ENCODE data around the gene DAPK1.

The DAPK1 gene

DNA sequence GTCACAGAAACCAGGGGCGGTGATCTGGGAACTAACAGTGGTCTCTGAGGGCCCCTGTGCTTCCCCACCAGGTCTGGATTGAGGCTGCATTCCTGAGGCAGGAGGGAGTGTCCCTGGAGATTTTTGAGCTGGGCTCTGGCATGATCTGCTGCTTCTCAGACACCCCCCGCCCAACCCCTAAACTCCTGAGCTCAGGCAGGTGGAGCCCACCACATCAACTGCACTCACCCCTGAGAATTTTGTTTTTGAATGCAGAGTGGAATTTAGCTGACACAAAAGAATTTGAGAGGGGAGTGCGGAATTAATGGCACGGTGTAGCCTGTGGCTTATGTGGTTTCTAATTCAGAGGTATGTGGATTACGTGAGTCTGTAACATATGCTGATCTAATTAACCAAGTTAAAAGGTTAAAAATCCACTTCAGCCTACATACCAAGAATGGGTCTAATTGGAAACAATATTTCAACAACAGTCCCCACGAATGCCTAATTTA lies 204.3 kb downstream of the DAPK1 start:
- no peak for DNase-seq

DNA sequence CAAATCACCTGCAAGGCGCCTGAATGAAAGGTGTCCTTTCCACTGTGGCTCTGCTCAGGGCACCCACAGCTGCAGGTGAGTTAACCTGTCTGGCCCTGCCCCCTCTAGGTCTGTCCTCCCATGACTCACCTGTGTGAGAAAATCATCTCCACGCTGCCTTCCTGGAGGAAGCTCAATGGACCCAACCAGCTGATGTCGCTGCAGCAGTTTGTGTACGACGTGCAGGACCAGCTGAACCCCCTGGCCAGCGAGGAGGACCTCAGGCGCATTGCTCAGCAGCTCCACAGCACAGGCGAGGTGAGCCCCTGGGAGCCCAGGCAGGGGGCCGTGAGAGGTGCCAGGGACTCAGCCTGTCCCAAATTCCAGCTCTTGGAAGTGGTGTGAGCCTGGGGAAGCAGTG lies 205.3 kb downstream of the DAPK1 start:
- no peak for DNase-seq

DNA sequence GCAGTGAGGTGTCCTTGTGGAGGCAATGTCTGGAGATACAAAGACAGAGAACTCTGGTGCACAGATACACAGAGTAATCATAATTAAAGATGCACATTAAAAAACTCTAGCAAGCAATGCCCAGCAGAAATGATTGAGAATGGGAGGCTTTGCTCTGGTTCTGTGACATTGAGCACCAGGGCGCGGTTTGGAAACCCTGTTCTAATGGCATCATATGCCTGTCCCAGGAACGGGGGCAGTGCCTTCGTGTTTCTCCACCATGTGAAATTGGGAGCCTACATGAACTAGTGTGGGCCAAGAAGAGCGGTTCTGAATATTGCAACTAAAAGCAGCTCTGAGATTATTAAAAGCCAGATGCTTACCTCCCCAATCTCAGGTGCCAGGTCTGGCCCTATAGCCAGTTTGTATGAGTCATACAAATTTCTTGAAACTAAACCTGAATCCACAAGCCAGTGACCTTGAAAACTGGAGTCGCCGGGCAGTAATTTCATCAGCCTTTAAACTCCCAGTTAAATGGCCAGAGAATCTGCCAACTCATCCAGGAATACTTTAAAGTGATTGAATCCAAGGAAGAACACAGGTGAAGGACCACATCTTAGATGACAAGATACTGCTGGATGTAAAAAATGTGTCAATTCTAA lies 206.1 kb downstream of the DAPK1 start:
- DNase-seq, result no peak

DNA sequence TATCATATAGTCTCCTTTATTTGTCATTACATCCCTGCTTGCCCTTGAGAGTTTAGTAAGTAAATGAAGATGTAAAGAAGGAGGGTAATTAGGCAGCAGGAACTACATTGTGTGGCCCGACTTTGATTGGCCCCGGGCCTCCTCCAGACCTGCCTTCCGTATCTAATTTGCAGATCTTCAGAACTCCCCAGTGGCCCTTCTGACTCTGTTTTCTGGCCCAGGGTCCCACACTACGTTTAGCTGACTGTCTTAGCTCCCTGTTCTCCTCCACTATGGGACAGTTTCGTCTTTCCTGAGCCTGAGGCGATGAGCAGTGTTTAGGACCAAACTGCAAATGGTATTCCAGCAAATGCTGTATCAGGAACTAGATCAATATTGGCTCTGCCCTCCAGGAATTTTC lies 206.7 kb downstream of the DAPK1 start:
- no peak for DNase-seq

DNA sequence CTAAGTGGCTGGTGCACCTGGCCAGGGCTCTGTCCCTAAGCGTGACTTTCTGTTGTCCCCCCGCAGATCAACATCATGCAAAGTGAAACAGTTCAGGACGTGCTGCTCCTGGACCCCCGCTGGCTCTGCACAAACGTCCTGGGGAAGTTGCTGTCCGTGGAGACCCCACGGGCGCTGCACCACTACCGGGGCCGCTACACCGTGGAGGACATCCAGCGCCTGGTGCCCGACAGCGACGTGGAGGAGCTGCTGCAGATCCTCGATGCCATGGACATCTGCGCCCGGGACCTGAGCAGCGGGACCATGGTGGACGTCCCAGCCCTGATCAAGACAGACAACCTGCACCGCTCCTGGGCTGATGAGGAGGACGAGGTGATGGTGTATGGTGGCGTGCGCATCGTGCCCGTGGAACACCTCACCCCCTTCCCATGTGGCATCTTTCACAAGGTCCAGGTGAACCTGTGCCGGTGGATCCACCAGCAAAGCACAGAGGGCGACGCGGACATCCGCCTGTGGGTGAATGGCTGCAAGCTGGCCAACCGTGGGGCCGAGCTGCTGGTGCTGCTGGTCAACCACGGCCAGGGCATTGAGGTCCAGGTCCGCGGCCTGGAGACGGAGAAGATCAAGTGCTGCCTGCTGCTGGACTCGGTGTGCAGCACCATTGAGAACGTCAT lies 208.5 kb downstream of the DAPK1 start:
- DNase-seq, result no peak

DNA sequence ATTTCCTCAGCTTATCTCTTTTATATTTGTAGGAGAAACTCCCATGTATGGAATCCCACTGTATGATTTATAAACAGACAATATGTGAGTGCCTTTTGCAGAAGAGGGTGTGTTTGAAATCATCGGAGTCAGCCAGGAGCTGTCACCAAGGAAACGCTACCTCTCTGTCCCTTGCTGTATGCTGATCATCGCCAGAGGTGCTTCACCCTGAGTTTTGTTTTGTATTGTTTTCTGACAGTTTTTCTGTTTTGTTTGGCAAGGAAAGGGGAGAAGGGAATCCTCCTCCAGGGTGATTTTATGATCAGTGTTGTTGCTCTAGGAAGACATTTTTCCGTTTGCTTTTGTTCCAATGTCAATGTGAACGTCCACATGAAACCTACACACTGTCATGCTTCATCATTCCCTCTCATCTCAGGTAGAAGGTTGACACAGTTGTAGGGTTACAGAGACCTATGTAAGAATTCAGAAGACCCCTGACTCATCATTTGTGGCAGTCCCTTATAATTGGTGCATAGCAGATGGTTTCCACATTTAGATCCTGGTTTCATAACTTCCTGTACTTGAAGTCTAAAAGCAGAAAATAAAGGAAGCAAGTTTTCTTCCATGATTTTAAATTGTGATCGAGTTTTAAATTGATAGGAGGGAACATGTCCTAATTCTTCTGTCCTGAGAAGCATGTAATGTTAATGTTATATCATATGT lies 210.3 kb downstream of the DAPK1 start:
- DNase-seq, result no peak

DNA sequence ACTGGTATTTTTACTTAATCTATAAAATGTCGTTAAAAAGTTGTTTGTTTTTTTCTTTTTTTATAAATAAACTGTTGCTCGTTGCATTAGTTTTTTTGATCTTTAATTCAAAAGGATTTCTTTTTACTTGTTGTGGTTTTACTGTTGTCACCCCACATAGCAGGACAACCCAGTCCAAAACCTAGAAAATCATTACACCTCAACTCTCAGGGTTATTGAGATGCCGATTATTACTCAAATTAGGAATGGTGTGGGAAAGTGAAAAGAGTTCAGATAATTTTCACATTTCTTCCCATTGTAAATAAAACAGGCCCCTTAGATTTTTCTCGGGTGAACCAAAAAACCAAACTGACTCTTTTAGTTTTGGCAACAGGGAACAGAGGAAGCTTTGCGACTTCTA lies 210.9 kb downstream of the DAPK1 start:
- no peak for DNase-seq

DNA sequence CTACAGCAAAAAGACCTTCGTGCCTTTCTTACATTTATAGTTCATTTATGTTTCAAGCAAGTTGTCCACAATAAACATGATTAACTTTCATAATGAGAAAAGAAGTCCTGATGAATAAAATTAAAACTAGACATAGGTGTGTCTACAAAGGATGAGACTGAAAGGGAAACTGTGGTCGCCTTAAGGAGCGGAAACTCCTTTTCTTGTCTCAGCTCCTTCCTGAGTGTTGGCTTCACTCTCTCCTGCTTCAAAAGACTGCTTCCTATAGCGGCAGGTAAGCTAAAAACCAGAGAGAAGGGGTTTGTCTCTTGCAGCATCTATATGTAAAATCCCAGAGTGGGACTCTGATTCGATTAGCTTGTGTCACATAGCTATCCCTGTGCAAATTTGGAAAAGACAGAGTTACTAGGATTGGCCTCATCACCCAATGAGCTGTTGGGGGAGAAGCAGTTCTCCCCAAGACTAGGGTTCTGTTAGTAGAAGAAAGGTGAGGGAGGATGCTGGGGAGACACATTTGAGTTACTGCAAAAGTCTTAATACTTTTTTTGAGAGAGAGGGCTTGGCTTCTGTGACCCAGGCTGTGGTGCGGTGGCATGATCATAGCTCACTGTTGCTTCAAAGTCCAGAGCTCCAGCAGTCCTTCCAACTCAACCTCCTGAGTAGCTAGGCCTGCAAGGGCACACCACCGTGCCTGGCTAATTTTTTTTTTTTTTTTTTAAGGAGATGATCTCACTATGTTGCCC lies 211.5 kb downstream of the DAPK1 start:
- no peak for DNase-seq

DNA sequence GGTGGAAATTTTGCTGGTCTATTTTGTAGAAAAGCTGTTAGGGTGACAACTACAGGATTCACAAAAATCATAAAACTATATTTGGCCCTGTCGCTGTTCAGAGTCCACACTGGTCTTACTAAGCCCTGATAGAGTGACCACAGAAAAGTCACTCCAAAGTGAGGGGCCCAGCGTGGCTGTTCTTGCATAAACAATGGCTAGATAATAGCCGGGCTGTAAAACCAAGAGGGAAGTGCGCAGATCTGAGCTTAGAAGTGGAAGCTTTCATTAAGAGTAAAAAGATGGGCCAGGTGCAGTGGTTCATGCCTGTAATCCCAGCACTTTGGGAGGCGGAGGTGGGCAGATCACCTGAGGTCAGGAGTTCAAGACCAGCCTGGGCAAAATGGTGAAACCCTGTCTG lies 212.8 kb downstream of the DAPK1 start:
- DNase-seq, result no peak

DNA sequence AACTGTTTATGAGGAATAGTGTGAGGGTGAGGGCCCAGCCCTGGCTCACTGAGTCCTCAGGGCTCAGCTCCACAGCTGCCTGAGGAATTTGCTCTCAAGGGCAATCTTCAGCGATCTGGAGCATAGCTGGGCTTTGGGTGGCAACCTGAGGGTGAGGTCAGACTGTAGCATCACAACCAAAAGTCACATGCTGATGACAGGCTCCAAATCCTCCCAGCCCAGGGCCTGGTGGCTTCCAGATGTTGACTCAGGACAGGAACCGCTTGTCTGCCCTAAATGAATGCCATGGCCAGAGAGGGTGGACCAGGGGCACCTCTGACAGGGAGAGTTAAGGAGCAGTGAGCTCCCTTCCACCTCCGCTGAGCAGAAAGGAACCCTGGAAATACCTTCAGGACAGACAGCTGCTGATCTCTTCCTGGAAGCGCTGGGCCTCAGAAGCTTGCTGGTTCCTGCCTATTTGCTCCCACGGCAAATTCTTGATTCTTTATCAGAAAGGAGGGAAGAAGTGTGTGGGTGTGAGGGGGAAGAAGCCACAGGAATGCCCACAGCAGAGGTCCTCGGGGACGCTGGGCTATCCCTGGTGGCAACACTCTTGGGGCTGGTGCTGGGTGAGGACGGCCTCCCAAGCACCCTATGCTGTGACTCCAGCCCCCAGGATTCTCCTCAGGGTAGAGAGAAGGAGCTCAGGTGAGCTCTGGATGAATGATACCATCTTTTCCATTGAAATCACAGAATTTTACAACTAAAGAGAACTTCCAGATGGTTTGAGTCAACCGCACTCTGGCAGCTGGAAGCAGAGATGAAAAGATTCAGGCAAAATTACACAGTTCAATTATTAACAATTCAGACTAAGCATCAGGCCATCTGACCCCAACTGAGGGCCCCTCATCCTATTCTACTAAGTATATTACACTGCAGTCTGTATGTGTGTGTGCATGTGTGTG lies 214.5 kb downstream of the DAPK1 start:
- no peak for DNase-seq

DNA sequence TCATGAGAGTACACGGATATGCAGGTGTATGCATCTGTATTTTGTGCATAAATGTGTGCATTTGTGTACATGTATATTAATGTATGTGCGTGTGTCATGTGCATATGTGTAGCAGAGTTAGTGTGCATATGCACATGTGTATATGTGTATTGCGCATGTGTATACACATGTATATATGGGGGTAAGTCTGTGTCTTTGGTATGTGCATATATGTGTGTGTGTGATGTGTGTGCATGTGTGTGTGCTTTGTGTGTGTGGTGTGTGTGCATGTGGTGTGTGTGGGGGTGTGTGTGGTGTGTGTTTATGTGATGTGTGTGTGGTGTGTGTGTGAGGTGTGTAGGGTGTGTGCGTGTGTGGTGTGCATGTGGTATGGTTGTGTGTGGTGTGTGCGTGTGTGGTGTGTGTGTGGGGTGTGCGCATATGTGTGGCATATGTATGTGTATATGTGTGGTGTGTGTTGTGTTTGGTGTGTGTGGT lies 215.2 kb downstream of the DAPK1 start:
- no peak for DNase-seq

DNA sequence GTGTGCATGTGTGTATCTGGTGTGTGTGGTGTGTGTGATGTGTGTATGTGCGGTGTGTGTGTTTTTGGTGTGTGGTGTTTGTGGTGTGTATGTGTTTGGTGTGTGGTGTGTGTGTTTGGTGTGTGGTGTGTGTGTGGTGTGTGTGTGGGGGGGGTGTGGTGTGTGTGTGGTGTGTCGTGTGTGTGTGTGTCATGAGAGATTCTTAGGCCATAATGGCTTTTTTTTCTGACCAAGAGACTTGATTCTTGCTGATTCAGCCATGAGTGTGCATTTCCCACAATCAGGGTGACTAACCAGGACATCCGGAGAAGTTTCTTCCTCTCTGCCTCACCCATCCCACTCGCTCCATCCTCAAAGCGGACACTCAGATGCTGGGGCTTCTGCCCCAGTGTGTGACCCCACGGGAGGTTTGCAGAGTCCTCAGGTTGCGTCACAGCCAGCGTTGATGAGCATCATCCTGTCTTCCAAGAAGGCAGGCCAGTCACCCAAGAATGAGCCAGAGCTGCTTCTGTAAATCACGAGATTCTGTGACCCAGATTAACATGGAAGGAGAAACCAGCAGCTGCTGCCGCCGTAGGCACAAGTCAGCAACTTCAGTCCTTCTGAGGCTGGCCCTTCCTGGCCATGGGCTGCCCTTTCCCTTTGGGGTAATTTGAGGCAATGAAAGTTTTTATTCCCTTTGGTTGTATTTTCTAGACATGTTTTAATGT lies 215.8 kb downstream of the DAPK1 start:
- DNase-seq, result no peak

DNA sequence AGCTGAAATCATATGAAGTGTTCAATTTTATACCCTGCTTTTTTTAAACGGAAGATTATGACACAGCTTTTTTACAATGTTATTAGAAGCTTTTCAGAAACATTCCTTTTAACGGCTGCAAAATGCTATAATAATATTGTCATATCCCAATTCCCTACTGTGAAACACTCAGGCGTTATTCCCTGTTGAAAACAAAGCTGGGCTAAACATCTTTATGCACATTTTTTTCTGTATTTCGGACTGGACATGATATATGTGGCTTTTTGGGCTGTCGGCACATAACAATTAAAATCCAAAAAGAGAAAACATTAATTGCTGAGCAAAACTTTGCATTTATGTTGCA lies 216.3 kb downstream of the DAPK1 start:
- no peak for DNase-seq

DNA sequence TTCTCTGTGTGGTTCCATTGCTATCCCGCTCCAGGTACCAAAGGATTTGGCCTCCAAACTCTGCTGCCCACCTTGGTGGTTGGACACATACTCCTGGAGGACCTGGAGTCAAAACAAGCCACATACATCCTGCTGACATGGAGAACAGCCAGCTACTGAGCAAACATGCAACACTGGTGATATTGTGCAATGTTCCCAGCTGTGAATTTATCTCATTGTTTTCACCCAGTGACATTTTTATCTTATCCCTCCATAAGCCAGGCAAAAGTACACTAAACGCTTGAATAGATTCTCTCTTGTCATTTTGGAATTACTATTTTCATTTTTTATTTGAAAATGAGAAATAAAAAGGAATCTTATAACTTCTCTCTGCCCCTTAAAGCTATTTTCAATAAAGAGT lies 217.2 kb downstream of the DAPK1 start:
- DNase-seq, result no peak

DNA sequence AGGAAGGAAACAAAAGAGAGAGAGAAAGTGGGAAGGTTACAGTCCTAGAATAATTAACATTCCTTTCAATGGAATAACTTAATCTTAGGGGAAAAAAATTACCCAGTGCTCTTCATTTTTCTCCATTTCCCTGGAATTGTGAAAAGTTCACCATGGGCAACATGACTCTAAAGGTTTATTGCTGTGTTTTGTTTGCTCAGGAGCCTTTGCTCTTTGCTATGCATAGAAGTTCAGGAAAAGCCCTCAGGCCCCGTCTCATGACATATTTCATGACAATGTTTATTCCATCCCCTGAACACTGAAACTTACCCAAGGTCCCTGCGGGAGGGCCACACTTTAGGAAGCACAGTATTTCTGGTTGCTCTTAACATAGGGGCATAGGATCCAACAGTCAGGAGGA lies 218.5 kb downstream of the DAPK1 start:
- DNase-seq, result no peak

DNA sequence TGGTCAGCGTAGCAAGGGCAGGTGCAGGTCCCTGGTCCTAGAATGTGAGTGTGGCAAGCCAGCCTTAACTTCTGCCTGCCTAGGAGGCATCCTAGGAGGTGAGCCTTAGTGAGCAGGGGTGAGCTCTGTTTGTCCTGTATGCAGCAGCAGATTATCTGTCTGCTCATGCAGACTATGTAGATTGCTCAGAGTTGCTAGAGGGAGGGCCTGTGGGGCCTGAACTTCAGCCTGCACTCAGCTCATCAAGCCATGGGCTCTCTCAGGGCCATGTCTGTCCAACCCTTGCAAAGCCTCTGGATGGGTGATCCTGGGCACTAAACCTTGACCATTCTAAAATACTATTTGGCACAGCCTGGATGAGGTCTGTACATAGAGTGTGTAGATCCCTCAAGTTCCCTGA lies 219.8 kb downstream of the DAPK1 start:
- no peak for DNase-seq

DNA sequence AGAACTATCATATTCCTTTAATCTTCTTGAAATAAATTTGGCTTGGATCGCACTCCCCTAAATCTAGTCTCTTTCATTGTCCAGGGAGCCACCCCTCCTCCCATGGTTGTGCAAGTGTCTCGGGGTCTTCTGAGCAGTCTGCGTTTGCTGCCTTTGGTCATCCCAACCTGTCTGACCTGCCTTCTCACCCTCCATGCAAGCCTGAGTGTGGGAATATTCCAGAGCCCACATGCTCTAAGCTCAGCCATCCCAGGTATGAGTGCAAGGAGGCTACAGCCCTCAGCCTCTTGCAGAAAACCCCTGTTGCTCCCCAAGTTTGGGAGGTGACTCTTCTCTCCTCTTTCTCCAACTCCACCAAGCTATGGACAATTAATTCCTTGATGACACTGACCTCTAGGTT lies 220.6 kb downstream of the DAPK1 start:
- no peak for DNase-seq

DNA sequence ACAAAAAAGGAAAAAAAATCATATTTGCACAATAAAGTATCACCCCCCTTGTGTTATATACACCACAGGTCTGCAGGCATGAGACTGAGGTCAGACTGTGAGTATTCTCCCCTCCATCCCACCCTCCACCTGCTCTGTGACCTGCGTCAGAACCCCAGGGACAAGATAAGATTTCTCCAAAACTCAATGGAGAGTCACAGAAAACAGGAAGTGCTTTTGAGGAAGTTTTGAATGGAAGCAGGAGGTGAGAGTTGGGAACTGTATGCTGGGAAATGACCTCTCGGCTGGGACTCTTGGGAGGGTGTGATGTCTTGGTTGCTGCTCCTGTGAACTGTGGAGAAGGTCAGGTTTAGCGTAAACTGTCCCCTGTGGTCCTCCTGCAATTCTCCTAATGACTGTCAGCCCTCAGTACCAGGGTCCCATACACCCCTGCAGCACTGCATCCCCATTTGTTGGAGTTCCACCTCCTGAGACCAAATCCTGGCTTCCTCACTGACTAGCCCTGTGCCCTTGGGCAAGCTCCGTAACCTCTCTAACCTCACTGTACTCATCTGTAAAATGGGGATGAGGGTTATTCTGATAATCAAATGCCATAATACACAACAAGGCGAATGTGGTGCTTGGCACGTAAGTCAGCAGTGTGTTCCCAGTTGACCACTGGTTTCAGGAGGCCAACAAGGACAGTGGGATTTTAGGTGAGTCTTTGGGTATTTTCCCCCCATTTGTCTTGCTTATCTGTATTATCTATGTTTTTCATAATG lies 221.4 kb downstream of the DAPK1 start:
- DNase-seq, result no peak

DNA sequence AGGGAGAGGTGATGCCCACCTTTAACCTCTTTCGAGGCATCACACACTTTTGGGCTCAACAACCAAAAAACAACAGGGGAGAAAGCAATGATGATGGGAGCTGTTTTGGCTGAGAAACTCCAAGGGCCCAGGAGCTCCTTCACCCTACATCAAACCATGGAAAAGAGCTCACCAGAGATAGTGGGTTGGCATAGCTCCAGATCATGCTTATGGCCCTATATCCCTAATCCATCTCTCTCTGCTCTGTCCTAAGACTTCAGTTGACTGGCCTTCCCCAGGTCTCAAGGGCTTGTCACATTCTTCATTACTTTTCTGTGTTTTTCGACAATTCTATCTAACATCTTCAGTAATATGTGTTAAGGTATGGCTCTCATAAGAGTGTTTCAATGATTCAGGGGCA lies 222.5 kb downstream of the DAPK1 start:
- no peak for DNase-seq

DNA sequence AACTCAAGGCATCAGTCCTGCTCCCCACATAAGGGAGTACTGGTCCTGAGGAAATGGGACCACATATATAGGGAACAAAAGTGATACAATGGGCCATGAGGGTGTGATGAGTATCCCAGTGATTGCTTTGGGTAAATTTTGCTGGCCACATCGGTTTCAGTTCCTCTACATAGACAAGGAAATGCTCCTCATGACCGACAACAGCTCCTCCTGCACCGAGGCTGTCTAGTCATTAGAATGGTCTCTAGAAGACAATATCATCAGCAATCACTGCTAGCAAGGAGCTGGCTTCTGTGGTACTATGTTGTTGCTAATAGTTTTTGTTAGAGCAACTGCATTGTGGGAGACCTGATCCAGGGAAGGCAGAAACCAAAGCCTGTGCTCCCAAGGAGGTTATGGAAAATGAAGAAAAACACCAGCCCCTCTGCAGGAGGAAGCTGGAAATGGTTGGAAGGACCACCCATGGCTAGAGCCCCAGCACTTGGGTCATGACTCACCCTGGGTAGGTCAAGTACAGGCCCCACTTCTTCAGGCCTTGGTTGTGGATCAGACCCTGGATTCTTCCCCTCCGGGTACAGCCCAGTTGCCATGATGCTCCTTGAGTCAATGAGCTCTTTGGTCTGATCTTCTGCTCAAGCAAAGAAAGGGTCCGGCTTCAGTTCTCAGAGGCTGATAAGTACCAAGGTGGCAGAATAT lies 224.9 kb downstream of the DAPK1 start:
- DNase-seq, result no peak

Data from NCI-H1930 (cell line).